GM23338 (cell line): ENCODE measurements around the gene FGF19. TPM values are rescaled to one million over a fixed set of nuclear protein-coding genes. Genes with fewer than 3 reads are reported as not detected.

Source experiments
- ATAC-seq: fragments of 200-7000 bp; cut with Tn5 transposase; 3 replicates; pipeline ENCODE4 v1.9.1; 2020
- DNase-seq: peaks from one replicate; pipeline ENCODE4 v3.0.0-alpha.2; 2015; ENCODE audit warnings: low spot score
- H2AFZ ChIP-seq: fragments of 200-600 bp; sonication (generic); 2 replicates; pipeline ENCODE4 v1.8.0; 2016; ENCODE audit warnings: antibody characterized with exemption, mild to moderate bottlenecking, moderate library complexity
- H3F3A ChIP-seq: fragments of 200-600 bp; sonication (generic); replicated peaks from 2 replicates; pipeline ENCODE4 v1.8.0; 2017; ENCODE audit warnings: antibody characterized with exemption, mixed run types, low read depth
- H3K27ac ChIP-seq: fragments of 200-600 bp; sonication (generic); 2 replicates; pipeline ENCODE4 v1.6.1; 2016; ENCODE audit warnings: low read depth
- H3K27me3 ChIP-seq: fragments of 200-600 bp; sonication (generic); 2 replicates; pipeline ENCODE4 v1.8.0; 2016; ENCODE audit warnings: mild to moderate bottlenecking, mixed run types, moderate library complexity; ENCODE audit not compliant: insufficient read depth
- H3K36me3 ChIP-seq: fragments of 200-600 bp; sonication (generic); 2 replicates; pipeline ENCODE4 v1.8.0; 2016; ENCODE audit warnings: mild to moderate bottlenecking; ENCODE audit not compliant: insufficient read depth
- H3K4me1 ChIP-seq: fragments of 200-600 bp; sonication (generic); 2 replicates; pipeline ENCODE4 v1.8.0; 2016; ENCODE audit warnings: mild to moderate bottlenecking, moderate library complexity; ENCODE audit not compliant: insufficient read depth
- H3K4me2 ChIP-seq: fragments of 200-600 bp; sonication (generic); 2 replicates; pipeline ENCODE4 v1.7.1; 2017; ENCODE audit warnings: mixed run types
- H3K4me3 ChIP-seq: fragments of 200-600 bp; sonication (generic); 2 replicates; pipeline ENCODE4 v1.6.1; 2016; ENCODE audit warnings: mixed run types
- H3K79me2 ChIP-seq: fragments of 200-600 bp; sonication (generic); replicated peaks from 2 replicates; pipeline ENCODE4 v1.8.0; 2017; ENCODE audit warnings: mild to moderate bottlenecking; ENCODE audit not compliant: insufficient read depth
- H3K9me2 ChIP-seq: fragments of 200-600 bp; sonication (generic); 2 replicates; pipeline ENCODE4 v1.8.0; 2017; ENCODE audit not compliant: insufficient read depth
- H4K20me1 ChIP-seq: fragments of 200-600 bp; sonication (generic); replicated peaks from 2 replicates; pipeline ENCODE4 v1.8.0; 2017; ENCODE audit warnings: mild to moderate bottlenecking; ENCODE audit not compliant: insufficient read depth
- H3K27ac Mint-ChIP-seq: 2 replicates; pipeline ENCODE4 v1.8.0; 2020; ENCODE audit warnings: inconsistent platforms, mild to moderate bottlenecking, moderate library complexity, mixed read lengths
- H3K27me3 Mint-ChIP-seq: 3 replicates; pipeline ENCODE4 v1.8.0; 2022; ENCODE audit warnings: low read depth, mild to moderate bottlenecking, moderate library complexity, mixed read lengths, inconsistent platforms; ENCODE audit not compliant: insufficient read depth, poor library complexity
- H3K36me3 Mint-ChIP-seq: 3 replicates; pipeline ENCODE4 v1.8.0; 2021; ENCODE audit warnings: low read depth, mild to moderate bottlenecking, inconsistent platforms, moderate library complexity, mixed read lengths
- H3K4me1 Mint-ChIP-seq: 3 replicates; pipeline ENCODE4 v1.8.0; 2020; ENCODE audit warnings: mild to moderate bottlenecking, inconsistent platforms, mixed read lengths
- H3K4me3 Mint-ChIP-seq: 3 replicates; pipeline ENCODE4 v1.8.0; 2021; ENCODE audit warnings: moderate library complexity, mild to moderate bottlenecking, inconsistent platforms, mixed read lengths
- H3K9me3 Mint-ChIP-seq: 3 replicates; pipeline ENCODE4 v1.8.0; 2020; ENCODE audit warnings: moderate library complexity, mild to moderate bottlenecking, inconsistent platforms, mixed read lengths
- CREB1 ChIP-seq: fragments of 250-450 bp; sonication (Bioruptor Pico); IDR thresholded peaks from 2 replicates; pipeline ENCODE4 v1.5.0; 2020; ENCODE audit warnings: low read depth, mild to moderate bottlenecking, moderate library complexity
- ETS1 ChIP-seq: IDR thresholded peaks from 2 replicates; pipeline ENCODE4 v1.6.1; 2016; ENCODE audit warnings: antibody characterized with exemption
- EZH2phosphoT487 ChIP-seq: fragments of 200-600 bp; sonication (generic); IDR thresholded peaks from one replicate; pipeline ENCODE4 v1.8.1; 2018; ENCODE audit warnings: antibody characterized with exemption; ENCODE audit not compliant: unreplicated experiment
- JUNB ChIP-seq: IDR thresholded peaks from one replicate; pipeline ENCODE4 v1.6.1; 2016; ENCODE audit warnings: antibody characterized with exemption; ENCODE audit not compliant: unreplicated experiment
- NANOG ChIP-seq: IDR thresholded peaks from 2 replicates; pipeline ENCODE4 v1.6.1; 2016; ENCODE audit warnings: antibody characterized with exemption, borderline replicate concordance
- POLR2AphosphoS5 ChIP-seq: IDR thresholded peaks from 2 replicates; pipeline ENCODE4 v1.6.1; 2016; ENCODE audit warnings: antibody characterized with exemption, low read depth
- STAT1 ChIP-seq: IDR thresholded peaks from one replicate; pipeline ENCODE4 v1.6.1; 2016; ENCODE audit warnings: antibody characterized with exemption; ENCODE audit not compliant: unreplicated experiment
- ZNF114 ChIP-seq: fragments of 250-450 bp; sonication (Bioruptor Pico); IDR thresholded peaks from 2 replicates; pipeline ENCODE4 v1.5.0; 2020; ENCODE audit warnings: mild to moderate bottlenecking, moderate library complexity
- ZNF331 ChIP-seq: fragments of 250-450 bp; sonication (Bioruptor Pico); IDR thresholded peaks from 2 replicates; pipeline ENCODE4 v1.5.0; 2020; ENCODE audit warnings: low read depth, mild to moderate bottlenecking, moderate library complexity
- polyA plus RNA-seq: library from polyadenylated mRNA; unstranded; fragments of >200 nt; fragmentation: Nextera tagmentation; extraction: Ambion mirVana; gene quantifications from 2 replicates; pipeline ENCODE4 v1.2.1, GENCODE V29; 2016
- total RNA-seq: library from RNA; depleted of rRNA; stranded (reverse); fragments of >200 nt; shearing (Covaris generic); gene quantifications from 2 replicates; pipeline ENCODE4 v1.2.3, GENCODE V29; 2014

FGF19 gene
- total and polyA plus RNA-seq, 2 experiments from 2014 or later: 21.7 to 36.1 TPM

- TF ChIP-seq EZH2phosphoT487: no peak
- TF ChIP-seq STAT1: no peak
- no peak for TF ChIP-seq ZNF114 (CRISPR knock-in tag)
Measured at GRCh38 chr11:69734841-69735240, 31.0 kb upstream of the FGF19 start (continued).

DNA sequence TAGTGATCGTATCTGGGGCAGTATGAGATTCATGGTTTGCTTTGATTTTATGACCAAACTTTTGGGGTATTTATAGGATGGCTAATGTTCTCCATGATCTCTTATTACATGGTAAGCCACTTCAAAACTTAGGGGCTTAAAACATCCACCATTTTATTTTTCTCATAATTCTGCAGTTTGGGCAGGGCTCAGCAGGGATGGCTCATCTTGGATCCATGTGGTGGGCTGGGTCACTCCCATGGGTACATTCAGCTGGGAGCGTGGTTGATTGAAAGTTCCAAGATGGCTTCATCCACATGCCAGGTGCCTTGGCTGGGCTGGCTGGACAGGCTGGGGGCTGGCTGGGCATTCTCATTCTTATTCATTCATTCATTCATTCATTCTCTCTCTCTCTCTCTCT lies 30.5 kb upstream of the FGF19 start:
- Histone ChIP-seq H3K27ac (no peak overlapping the region), H3K79me2 (no peaks in the 10 kb centered on the region), H3K4me3 (no peak overlapping the region), H3K4me1 (no peaks in the 10 kb centered on the region; the same call in 1 of the 2 replicates), H3K4me2 (no peak overlapping the region), H3K27me3 (no peaks in the 10 kb centered on the region), H3K9me2 (no peaks in the 10 kb centered on the region), H3K36me3 (no peaks in the 10 kb centered on the region), H2AFZ (no peak overlapping the region), H4K20me1 (no peaks in the 10 kb centered on the region), H3F3A (no peaks in the 10 kb centered on the region)
- H3K27me3 Mint-ChIP-seq: peaks cover 5% of the 10 kb centered on the region
- H3K27ac Mint-ChIP-seq: no peak overlapping the region
- peaks cover 7% of the 10 kb centered on the region; the same call in 2 of the 3 replicates for H3K4me1 Mint-ChIP-seq
- H3K4me3 Mint-ChIP-seq: no peak overlapping the region
- DNase-seq (no peak), ATAC-seq (no peak)
- peaks cover 20% of the 10 kb centered on the region for H3K9me3 Mint-ChIP-seq
- H3K36me3 Mint-ChIP-seq: peaks cover 8% of the 10 kb centered on the region; the same call in 2 of the 3 replicates
- TF ChIP-seq CREB1 (CRISPR knock-in tag): no peak
- TF ChIP-seq JUNB: no peak
- no peak for TF ChIP-seq EZH2phosphoT487
- TF ChIP-seq ETS1: no peak
- no peak for TF ChIP-seq ZNF114 (CRISPR knock-in tag)
- no peak for TF ChIP-seq NANOG
- no peak for TF ChIP-seq POLR2AphosphoS5
- TF ChIP-seq ZNF331: peak; percentile 96

GRCh38 chr11:69732910-69733309 lies 29.1 kb upstream of the FGF19 start:
- Histone ChIP-seq H3K36me3 (no peaks in the 10 kb centered on the region), H3K4me3 (no peak overlapping the region), H3K4me1 (no peaks in the 10 kb centered on the region; the same call in 1 of the 2 replicates), H3F3A (no peaks in the 10 kb centered on the region), H3K9me2 (no peaks in the 10 kb centered on the region), H3K4me2 (no peak overlapping the region), H4K20me1 (no peaks in the 10 kb centered on the region), H3K79me2 (no peaks in the 10 kb centered on the region), H3K27ac (no peak overlapping the region), H2AFZ (no peak overlapping the region), H3K27me3 (no peaks in the 10 kb centered on the region)
- Mint-ChIP-seq H3K27ac (no peak overlapping the region), H3K27me3 (peaks cover 5% of the 10 kb centered on the region), H3K9me3 (peaks cover 20% of the 10 kb centered on the region), H3K36me3 (peaks cover 8% of the 10 kb centered on the region; the same call in 2 of the 3 replicates), H3K4me3 (no peak overlapping the region), H3K4me1 (peaks cover 7% of the 10 kb centered on the region; the same call in 2 of the 3 replicates)
- ATAC-seq (no peak), DNase-seq (no peak)
- TF ChIP-seq EZH2phosphoT487: no peak
- TF ChIP-seq ZNF114 (CRISPR knock-in tag): no peak
- TF ChIP-seq CREB1 (CRISPR knock-in tag): no peak
- TF ChIP-seq STAT1: no peak
